Central memory CD8-positive, alpha-beta T cell (primary cell): ENCODE results near the gene HPF1.
"Not testable (repeated sequence)": the region's sequence is repeated elsewhere in the genome, so short reads cannot be mapped to it uniquely, and the experiment has no call there.

Source experiments
- ATAC-seq: fragments of 150-1000 bp; cut with Tn5 transposase; replicated peaks from 2 replicates; pipeline ENCODE4 v1.10.0; 2022; ENCODE audit warnings: mild to moderate bottlenecking, moderate FRiP score, moderate number of reproducible peaks; ENCODE audit not compliant: poor library complexity, severe bottlenecking; ENCODE audit errors: extremely low read depth
- DNase-seq, 2 donors: peaks; one replicate each; pipeline ENCODE4 v3.0.0; 2021; ENCODE audit warnings: low spot score in 2 of 2
- H3K27ac Mint-ChIP-seq: one replicate; pipeline ENCODE4 v1.8.0; 2022; ENCODE audit warnings: low read depth, mild to moderate bottlenecking, moderate library complexity, mixed read lengths
- H3K27me3 Mint-ChIP-seq: one replicate; pipeline ENCODE4 v1.8.0; 2022; ENCODE audit warnings: mixed read lengths
- H3K36me3 Mint-ChIP-seq: one replicate; pipeline ENCODE4 v1.8.0; 2022; ENCODE audit warnings: mild to moderate bottlenecking, moderate library complexity, mixed read lengths; ENCODE audit not compliant: insufficient read depth
- H3K4me1 Mint-ChIP-seq: one replicate; pipeline ENCODE4 v1.8.0; 2022; ENCODE audit warnings: mixed read lengths
- H3K4me3 Mint-ChIP-seq: one replicate; pipeline ENCODE4 v1.8.0; 2022; ENCODE audit warnings: mild to moderate bottlenecking, moderate library complexity, mixed read lengths
- H3K9me3 Mint-ChIP-seq: one replicate; pipeline ENCODE4 v1.8.0; 2022; ENCODE audit warnings: mixed read lengths

Gene HPF1

DNA sequence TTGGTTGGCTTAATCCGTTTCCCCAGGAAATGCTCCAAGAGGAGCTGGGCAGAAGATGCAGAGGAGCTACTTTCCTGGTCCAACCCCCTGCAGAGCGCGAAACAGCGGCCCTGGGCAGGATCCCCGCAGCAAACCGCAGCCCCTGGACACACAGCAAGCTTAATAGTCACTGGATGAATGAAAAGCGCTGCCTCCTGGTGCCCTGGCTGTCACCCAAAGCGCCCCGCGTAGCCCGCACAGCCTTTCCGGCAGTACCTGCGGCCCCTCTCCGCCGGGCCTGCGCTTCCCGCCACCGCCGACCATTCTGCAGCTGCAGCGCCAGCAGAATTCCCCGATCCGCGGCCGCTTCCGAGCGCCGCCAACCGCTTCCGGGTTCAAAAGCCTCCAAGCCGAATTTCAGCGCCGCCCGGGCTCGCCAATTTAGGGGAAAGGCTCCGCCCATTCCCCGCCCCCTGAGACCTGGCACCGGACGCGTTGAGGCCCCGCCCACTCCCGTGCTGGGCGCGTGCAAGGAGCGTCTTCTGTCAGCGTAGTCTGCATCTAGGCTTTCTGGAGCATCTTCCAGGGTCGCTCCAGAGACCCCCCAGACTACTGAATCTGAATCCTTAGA, at the start of gene HPF1:
Gene HPF1 (minus strand): TSS at position 370 of the 610 bp plus-strand sequence. CDS start 67 bp downstream, at position 303.
- Mint-ChIP-seq H3K36me3 (peaks cover 16% of the 10 kb centered on the region), H3K27me3 (peaks cover 13% of the 10 kb centered on the region), H3K27ac (peak within 1 kb of the TSS; percentile 38), H3K9me3 (no peaks in the 10 kb centered on the region), H3K4me3 (peak within 1 kb of the TSS; percentile 85), H3K4me1 (peaks cover 28% of the 10 kb centered on the region)
- peak; percentile 84 to 87 for DNase-seq
- ATAC-seq, result peak; percentile 91

DNA sequence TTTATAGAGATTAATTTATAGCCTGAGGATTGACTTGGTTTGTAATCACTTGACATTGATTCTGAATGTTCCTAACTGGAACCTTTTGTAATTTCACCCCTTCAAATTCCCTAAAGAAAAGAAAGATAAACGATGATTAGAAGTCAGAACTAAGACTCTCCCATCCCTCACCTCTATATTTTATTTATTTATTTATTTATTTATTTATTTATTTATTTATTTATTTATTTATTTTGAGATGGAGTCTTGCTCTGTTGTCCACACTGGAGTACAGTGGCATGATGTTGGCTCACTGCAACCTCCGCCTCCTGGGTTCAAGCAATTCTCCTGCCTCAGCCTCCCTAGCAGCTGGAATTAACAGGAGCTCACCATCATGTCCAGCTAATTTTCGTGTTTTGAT, 49.0 kb upstream of the HPF1 start:
- H3K27ac Mint-ChIP-seq, ATAC-seq, H3K9me3 Mint-ChIP-seq, H3K36me3 Mint-ChIP-seq, DNase-seq, H3K4me3 Mint-ChIP-seq, H3K4me1 Mint-ChIP-seq: not testable (repeated sequence)
- H3K27me3 Mint-ChIP-seq, result peaks cover 22% of the 10 kb centered on the region

DNA sequence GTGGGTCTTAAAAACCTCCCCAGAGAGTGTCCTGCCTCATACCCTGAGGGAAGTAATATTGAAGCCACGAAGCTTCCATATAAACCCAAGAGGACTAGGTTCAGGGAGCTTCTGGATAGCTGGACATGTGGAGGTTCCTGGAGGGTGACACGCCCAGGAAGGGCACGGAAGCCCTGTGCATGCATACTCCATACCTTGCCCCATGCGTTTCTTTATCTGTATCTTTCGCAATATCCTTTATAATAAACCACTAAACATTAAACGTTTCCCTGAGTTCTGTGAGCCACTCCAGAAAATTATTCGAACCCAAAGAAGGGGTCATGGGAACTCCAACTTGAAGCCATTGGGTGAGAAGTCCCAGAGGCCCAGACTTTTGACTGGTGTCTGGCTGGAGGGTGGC, 45.7 kb upstream of the HPF1 start:
- Mint-ChIP-seq H3K4me1 (no peaks in the 10 kb centered on the region), H3K9me3 (no peaks in the 10 kb centered on the region), H3K27ac (no peak overlapping the region), H3K27me3 (peaks cover 49% of the 10 kb centered on the region), H3K4me3 (no peak overlapping the region), H3K36me3 (no peaks in the 10 kb centered on the region)
- ATAC-seq (no peak), DNase-seq (no peak)

DNA sequence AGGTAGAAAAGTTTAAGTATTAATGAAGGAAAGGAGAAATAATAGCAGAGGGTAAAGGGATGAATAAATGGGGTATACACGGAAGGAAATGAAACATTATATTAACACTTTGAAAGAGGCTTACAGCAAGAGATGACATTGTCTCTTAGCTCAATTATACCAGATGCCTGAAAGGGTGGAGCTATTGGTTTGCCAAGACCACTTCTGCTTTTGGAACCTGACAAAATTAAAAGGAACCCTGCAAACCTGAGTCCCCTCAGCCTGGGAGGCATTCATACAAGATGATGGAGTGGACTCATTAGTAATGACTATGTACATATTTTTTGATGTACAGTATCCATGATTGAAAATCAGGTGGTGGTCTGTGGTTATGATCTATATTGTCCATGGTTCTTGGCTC, 45.1 kb upstream of the HPF1 start:
- no peak for ATAC-seq
- Mint-ChIP-seq H3K27me3 (peaks cover 51% of the 10 kb centered on the region), H3K36me3 (no peaks in the 10 kb centered on the region), H3K4me1 (no peaks in the 10 kb centered on the region), H3K4me3 (no peak overlapping the region), H3K9me3 (no peaks in the 10 kb centered on the region), H3K27ac (no peak overlapping the region)
- no peak for DNase-seq

DNA sequence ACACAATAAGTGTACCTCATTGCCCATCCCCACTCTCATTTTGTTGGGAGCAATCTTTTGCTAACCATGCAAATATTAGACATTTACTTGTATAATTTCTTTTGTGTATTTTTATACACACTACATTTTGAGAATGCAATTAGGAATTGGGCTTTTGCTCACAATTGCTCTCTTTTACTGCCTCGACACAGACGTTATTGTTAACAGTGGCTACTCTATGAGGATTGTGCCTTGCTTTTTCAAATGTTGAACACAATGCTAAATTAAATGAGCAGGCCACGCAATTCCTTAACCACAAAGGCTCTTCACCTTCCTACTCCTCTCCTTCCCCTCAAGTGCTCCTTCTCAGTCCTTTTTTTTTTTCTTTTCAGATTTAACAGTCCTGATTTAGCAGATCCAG, 42.8 kb upstream of the HPF1 start:
- Mint-ChIP-seq H3K36me3 (no peaks in the 10 kb centered on the region), H3K9me3 (no peaks in the 10 kb centered on the region), H3K27ac (no peak overlapping the region), H3K27me3 (peaks cover 63% of the 10 kb centered on the region), H3K4me3 (no peak overlapping the region), H3K4me1 (no peaks in the 10 kb centered on the region)
- DNase-seq (no peak), ATAC-seq (no peak)

DNA sequence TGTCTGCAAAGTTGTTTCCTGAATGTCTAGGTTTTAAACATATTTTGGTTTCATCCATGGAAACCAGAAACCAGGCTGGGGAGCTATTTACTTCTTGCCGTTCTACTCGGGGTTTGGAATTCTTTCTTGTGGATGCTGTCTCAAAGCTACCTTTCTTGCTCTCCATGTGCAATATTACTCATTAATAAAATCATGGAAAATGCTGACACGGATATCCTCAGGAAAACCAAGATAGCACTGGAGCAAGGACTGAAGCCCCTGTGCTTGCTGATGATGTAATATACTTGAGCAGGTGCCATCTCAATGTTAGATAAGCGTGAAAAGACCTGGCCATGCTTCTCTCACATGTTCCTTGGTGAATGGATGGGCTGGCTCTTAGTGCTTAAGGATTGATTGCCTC, 41.5 kb upstream of the HPF1 start:
- Mint-ChIP-seq H3K27ac (no peak overlapping the region), H3K27me3 (peaks cover 61% of the 10 kb centered on the region), H3K36me3 (no peaks in the 10 kb centered on the region), H3K4me1 (no peaks in the 10 kb centered on the region), H3K9me3 (no peaks in the 10 kb centered on the region), H3K4me3 (no peak overlapping the region)
- ATAC-seq, result no peak
- no peak for DNase-seq

DNA sequence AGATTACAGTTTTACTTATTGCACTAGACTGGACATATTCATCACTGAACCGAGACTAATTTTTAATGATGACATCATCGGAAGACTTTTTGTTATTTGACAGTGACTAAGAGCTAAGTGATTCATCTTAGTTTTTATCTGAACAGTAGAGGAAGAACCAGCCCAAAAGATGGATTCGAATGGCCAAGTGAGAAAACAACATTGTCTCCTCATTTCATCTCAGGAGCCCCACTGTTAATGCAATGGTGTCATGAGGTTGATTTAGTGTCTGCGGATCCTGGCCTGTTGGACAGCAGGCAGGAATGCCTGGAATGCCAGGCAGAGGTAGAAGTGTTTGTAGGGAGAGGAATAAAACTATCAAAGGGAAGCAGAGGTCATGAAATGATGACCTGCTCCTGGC, 37.8 kb upstream of the HPF1 start:
- Mint-ChIP-seq H3K36me3 (no peaks in the 10 kb centered on the region), H3K4me1 (peaks cover 8% of the 10 kb centered on the region), H3K4me3 (no peak overlapping the region), H3K27ac (no peak overlapping the region), H3K9me3 (no peaks in the 10 kb centered on the region), H3K27me3 (peaks cover 67% of the 10 kb centered on the region)
- ATAC-seq (no peak), DNase-seq (no peak)

DNA sequence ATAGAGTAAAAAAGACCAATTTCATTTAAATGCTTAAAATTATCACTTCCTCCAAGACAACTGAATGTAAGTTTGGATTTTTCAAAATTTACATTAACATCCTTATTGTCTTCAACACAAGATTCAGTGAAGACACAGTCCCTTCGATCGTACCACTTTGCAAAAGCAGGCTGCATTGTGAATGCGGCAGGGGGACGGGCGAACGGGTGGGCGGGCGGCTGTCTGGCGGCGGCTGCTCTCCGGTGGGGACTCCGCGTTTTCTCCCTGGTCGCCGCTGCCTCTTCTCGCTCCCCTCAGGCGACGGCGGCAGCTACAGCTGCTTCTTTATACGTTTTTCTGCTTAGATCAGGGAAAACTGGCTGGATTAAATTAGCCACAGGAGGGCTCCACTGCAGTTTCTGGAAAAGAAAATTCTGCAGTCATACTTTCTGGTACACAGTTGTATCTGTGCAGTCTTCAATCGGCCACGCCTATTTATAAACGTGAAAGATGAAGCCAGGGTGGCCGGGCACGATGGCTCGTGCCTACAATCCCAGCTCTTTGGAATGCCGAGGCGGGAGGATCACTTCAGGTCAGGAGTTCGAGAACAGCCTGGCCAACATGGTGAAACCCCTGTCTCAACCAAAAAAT, 33.9 kb upstream of the HPF1 start:
- Mint-ChIP-seq H3K27me3 (peaks cover 75% of the 10 kb centered on the region), H3K9me3 (no peaks in the 10 kb centered on the region), H3K36me3 (no peaks in the 10 kb centered on the region), H3K4me3 (no peak overlapping the region), H3K27ac (no peak overlapping the region), H3K4me1 (peaks cover 8% of the 10 kb centered on the region)
- DNase-seq (no peak), ATAC-seq (no peak)

DNA sequence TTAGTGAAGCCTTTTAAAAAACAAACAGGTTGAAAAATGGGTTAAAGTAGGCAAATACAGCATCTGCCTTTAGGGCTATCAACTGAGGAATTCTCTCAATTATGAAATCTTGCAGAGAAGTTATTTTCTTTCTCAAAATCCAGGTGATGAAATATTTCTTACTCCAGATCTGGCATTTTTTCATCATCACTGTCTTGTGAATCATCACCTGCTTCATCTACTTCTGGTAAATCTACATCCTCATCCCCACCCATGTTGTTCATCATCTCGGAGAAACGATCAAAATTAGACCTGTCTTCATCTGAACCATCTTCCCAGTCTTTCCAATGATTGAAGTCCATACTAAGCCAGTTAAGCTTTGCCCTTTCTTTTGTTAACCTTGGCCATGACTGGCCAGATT, 33.3 kb upstream of the HPF1 start:
- ATAC-seq, result no peak
- Mint-ChIP-seq H3K27ac (no peak overlapping the region), H3K4me1 (peaks cover 8% of the 10 kb centered on the region), H3K4me3 (no peak overlapping the region), H3K27me3 (peaks cover 75% of the 10 kb centered on the region), H3K9me3 (no peaks in the 10 kb centered on the region), H3K36me3 (no peaks in the 10 kb centered on the region)
- DNase-seq, result no peak

DNA sequence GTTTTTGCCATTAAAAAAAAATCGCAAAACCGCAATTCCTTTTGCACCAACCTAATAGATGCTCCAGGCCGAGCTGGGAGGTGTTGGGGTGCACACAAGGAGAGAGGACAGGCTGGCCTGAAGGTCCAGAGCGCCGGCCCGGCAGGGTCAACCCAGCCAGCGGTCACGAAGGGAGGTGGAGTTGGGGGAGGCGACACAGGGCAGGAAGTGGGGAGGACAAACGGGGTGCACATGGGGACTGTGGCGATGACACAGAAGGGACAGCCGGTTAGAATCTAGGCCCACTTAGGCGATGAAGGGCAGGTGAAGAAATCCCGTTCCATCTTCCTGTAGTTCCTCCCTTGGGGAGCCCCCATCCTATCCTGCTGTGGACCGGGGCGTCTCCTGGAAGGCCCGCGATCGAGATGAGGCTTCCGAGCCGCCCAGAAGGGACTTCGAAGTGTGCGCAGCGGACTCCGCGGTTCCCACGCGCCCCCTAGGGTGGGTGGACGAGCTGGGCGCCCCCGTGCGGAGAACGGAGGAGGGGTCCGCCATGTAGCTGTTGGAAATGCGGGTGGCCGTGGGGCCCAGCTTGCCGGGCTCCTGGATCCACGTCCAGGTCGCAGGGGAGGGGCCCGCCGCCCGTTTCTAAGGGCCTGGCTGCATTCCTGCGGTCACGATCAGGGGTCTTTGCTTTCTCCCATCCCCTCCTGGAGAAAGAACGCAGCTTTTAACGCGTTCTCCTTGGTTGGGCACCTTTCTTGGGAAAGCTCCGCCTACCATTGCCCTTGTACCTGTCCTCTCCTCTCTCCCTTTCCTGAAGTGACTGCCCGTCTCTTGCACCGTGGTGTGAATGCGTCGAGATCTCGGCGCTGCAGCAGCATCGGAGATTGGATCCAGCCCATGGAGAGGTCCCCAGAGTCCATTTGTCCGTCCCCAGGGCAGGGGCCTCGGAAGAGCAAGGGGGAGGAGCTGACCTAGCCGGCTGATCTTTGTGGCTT, 17.0 kb upstream of the HPF1 start:
- peaks cover 2% of the 10 kb centered on the region for H3K36me3 Mint-ChIP-seq
- no peak for DNase-seq
- peaks cover 13% of the 10 kb centered on the region for H3K4me1 Mint-ChIP-seq
- no peaks in the 10 kb centered on the region for H3K9me3 Mint-ChIP-seq
- no peak overlapping the region for H3K27ac Mint-ChIP-seq
- H3K27me3 Mint-ChIP-seq, result peaks cover 52% of the 10 kb centered on the region
- peak; percentile 14 for ATAC-seq
- peak overlapping the region; percentile 58 for H3K4me3 Mint-ChIP-seq

DNA sequence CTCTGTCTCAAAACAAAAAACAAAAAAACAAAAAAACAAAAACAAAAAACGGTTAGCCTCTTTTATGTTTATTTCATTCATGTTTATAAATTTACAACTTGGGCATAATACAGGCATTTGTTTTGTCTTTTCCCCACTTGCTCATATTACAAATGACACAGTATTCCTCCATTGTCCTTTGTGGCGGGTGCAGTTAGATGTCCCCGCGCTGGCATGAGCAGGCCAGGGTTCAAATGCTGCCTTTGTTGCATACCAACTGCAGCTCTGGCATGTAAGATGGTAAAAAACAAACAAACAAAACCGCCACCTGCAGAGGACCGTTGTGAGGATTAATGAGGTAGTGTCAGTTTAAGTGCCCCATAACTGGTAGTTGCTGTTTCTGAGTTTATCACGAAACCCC, 16.1 kb upstream of the HPF1 start:
- no peak overlapping the region for H3K27ac Mint-ChIP-seq
- DNase-seq (no peak), ATAC-seq (no peak)
- no peak overlapping the region for H3K4me3 Mint-ChIP-seq
- peaks cover 60% of the 10 kb centered on the region for H3K27me3 Mint-ChIP-seq
- H3K9me3 Mint-ChIP-seq, result no peaks in the 10 kb centered on the region
- peaks cover 2% of the 10 kb centered on the region for H3K36me3 Mint-ChIP-seq
- peaks cover 13% of the 10 kb centered on the region for H3K4me1 Mint-ChIP-seq

DNA sequence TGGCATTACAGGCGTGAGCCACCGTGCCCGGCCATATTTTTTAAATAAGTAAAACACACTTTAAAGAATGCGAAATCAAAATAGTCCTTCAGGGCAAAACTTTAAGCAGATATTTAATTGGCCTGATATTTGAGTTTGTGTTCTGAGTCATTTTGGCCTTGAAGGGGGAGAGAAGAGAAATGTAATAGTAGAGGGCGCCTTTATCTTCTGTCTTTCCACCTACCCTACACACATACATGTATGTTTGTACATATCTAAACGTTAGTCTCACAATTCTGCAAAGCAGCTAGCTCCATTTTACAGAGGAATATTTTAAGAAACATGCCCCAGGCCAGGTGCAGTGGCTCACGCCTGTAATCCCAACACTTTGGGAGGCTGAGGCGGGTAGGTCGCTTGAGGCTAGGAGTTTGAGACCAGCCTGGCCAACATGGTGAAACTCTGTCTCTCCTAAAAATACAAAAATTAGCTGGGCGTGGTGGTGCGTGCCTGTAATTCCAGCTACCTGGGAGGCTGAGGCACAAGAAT, 13.9 kb upstream of the HPF1 start:
- ATAC-seq, H3K36me3 Mint-ChIP-seq, DNase-seq, H3K4me3 Mint-ChIP-seq, H3K27ac Mint-ChIP-seq, H3K9me3 Mint-ChIP-seq: not testable (repeated sequence)
- Mint-ChIP-seq H3K4me1 (peaks cover 13% of the 10 kb centered on the region), H3K27me3 (peaks cover 50% of the 10 kb centered on the region)
